Embryonic facial prominence (tissue), 1 donor: ENCODE results near the gene CACNA1D.
"Not testable (repeated sequence)": the region's sequence is repeated elsewhere in the genome, so short reads cannot be mapped to it uniquely, and the experiment has no call there.

Experiments
- DNase-seq: peaks from one replicate; pipeline ENCODE4 v3.0.0-alpha.2; 2016; ENCODE audit errors: extremely low spot score

The CACNA1D gene

DNA sequence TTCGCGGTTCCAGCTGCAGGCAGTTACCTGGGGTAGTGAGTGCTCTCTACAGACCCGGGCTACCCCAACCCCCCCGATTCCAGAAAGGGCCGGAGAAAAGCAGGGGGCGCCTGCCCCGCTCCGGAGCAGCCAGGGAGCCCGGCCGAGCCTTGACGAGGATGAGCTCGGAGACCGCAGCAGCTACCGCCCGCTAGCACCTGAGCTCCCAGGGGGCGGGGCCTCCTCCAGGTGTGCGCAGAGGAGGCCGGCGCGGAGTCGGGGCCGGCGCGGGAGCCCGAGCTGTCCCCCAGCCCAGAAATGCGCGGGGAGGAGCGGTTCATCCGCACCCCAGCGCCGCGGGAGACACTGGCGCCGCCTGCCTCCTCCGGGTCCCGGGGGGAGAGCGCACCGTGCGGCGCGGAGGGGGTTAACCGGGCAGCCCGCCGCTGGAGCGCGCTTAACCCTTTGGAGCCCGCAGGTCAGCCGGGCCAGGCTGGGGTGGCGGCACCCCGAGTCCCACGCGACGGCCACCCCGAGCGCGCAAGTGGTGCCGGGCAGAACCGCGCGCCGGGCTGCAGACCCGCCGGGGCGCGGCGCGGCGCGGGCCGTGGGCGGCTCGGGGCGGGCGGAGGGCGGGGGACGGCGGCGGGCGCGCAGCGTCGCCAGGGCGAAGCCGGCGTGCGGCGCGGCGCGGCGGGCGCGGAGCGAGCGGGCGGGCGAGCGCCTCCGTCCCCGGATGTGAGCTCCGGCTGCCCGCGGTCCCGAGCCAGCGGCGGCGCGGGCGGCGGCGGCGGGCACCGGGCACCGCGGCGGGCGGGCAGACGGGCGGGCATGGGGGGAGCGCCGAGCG is at the start of gene CACNA1D:
Gene CACNA1D (plus strand): TSS at position 649 of the 829 bp plus-strand sequence. CDS start 556 bp downstream, outside the sequence.
- DNase-seq = no peak

DNA sequence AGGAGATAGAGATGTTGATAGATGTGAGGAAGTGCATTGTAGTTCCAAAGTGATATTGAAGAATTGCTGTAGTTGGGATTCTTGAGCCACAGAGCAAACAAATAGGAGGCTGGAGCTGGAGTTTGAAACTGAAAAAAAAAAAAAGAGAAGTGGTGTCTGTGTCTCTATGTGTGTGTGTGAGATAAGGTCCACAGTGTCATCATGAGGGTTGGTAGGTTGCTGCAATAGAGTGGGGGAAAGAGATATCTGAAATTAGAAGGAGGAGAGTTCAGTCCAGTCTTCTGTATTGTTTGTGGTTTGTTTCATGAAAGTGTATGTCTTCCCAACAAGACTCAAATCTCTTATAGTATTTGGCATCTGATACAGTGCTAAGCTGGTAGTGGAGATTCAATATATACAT is 37.3 kb upstream of the CACNA1D start:
- DNase-seq = no peak

DNA sequence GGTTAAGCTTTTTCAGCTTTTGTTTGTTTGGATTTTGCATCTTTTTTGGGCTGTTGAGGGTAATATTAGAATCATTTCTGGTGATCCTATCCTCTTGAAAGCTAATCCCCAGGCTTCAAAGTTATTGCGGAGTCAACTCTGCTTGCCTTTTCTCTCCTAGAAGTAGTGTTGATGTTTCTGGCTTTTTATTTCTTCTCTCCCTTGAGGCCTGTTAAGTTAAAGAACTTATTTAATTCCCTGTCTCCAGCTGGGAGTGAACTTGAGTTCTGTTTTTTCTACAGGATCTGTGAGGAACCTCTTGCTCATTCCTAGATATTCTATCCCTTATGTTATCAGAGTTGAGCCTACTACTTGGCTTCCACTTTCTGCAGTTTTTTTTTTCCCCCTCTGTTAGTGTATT is 34.1 kb upstream of the CACNA1D start:
- DNase-seq = no peak

DNA sequence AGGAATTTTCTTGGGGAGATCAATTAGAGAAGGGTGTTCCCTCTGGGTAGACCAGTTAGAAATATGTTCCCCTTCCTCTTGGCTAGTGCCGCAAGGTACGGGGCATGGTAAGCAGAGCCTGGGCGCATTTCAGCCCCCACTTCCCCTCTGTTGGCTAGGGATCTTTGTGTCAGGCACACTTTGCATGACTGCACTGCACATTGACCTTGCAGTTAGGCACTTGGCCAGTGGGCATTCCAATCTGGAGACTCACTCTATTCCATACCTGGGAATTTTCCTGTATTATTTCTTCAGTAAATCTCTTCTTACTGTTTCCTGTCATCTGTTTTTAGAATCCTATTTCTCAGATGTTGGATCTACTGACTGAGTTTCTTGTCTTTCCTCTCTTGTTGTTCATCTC is 30.0 kb upstream of the CACNA1D start:
- no peak for DNase-seq

DNA sequence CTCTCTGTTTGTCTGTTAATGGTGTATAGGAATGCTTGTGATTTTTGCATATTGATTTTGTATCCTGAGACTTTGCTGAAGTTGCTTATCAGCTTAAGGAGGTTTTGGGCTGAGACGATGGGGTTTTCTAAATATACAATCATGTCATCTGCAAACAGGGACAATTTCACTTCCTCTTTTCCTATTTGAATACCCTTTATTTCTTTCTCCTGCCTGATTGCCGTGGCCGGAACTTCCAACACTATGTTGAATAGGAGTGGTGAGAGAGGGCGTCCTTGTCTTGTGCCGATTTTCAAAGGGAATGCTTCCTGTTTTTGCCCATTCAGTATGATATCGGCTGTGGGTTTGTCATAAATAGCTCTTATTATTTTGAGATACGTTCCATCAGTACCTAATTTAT is 24.7 kb upstream of the CACNA1D start:
- not testable (repeated sequence) for DNase-seq

DNA sequence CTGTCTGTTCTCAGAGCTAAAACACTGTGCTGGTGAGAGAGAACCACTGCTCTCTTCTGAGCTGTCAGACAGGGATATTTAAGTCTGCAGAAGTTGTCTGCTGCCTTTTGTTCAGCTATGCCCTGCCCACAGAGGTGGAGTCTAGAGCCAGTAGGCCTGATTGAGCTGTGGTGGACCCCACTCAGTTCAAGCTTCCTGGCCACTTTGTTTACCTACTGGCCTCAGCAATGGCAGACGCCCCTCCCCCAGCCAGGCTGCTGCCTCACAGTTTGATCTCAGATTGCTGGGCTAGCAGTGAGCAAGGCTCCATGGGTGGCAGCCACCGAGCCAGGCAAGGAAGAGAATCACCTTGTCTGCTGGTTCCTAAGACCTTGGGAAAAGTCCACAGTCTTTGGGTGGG is 21.0 kb upstream of the CACNA1D start:
- DNase-seq = no peak

DNA sequence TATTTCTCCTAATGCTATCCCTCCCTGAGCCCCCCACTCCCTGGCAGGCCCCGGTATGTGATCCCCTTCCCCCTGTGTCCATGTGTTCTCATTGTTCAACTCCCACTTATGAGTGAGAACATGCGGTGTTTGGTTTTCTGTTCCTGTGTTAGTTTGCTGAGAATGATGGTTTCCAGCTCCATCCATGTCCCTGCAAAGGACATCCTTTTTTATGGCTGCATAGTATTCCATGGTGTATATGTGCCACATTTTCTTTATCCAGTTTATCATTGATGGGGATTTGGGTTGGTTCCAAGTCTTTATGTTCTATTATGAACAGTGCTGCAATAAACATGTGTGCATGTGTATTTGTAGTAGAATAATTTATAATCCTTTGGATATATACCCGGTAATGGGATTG is 18.0 kb upstream of the CACNA1D start:
- not testable (repeated sequence) for DNase-seq

DNA sequence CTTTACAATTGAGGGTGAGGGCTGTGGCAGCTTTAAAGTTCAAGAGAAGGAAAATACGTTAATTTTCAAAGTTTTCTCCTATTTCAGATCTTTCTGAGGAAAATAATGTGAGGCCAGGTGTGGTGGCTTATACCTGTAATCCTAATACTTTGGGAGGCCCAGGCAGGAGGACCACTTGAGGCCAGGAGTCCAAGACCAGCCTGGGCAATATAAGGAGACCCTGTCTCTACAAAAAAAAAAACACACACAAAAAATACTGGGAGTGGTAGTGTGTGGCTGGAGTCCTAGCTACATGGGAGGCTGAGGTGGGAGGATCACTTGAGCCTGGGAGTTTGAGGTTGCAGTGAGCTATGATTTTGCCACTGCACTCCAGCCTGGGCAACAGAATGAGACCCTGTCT is 16.7 kb upstream of the CACNA1D start:
- DNase-seq = not testable (repeated sequence)

DNA sequence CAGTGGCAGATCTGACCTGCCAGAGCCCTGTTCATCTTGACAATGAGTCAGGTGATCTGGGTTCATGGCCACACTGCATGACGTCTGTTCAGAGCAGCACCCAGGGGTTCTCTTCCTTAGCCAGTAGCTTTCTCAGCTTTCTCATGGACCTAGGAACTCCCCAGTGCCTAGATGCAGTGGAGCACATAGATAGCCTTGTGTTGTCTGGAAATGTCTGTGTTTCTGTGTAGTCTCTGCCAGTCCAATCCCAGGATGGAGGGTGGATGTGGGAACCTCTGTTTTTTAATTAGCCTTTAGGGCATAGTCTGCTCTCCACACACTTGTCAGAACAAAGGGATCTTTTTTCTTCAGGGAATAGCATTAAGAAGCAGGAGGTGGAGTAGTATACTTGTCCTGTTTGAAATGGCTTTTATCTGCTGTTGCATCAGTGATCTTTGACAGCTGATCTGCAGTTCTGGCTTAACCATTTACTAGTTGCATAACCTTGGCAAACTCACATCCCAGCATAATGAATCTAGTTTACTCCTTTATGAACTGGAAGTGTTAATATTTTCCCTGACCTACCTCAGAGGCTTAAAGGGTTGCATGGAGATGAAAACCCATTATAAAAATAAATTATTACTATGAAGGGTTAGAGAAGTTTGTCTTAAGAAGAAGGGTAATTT is 16.1 kb upstream of the CACNA1D start:
- DNase-seq = no peak

DNA sequence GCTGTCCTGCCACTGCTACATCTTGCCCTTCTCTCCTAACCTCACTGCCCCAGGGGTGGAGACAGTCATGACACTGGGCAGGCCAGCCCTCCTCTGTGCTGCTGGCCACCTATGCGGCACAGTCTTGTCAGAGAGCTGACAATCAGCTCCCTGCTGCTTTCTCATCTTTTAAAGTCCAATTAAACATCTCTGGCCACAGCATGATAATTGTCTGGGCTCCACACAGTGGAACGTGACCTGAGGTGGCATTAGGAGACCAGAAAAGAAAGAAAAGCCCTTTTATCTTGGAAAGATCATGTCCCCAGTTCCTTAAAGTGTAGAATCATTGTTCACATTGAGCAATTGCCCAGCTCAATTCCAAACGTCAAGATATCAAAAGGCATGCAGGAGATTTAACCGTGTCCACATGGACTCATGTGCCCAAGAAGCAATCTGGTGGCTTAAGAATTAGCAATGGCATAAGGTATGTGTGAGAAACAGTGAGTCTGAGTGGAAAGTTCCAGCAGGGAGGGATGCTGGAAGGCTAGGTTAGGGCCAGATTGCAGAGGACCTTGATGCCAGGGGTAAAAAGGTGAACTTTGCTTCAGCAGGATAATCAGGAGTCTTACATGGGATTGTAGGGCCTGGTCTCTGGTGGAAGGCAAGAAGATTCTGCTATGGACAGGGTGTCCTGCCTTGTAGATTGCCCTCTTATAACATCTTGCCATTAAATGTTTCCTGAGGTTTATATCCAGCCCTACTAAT is 15.3 kb upstream of the CACNA1D start:
- no peak for DNase-seq

DNA sequence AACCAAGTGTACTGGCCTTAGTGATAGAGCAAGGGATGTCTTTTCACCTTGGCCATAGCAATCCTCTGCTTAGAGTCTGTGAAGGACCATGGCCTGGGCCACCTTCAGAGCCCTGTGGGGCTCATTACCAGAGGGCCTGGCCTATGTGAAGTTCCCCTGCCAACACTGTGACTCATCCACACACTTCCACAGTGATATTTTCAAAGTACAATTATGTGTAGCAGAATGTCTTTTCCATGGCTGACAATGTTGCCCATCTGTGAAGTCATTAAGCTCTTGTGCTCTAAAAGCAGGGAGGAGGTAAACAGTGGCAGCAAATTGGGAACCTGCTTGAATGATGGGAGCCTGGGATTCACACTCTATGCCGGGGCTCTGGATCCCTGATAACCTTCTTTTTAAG is 12.2 kb upstream of the CACNA1D start:
- no peak for DNase-seq

DNA sequence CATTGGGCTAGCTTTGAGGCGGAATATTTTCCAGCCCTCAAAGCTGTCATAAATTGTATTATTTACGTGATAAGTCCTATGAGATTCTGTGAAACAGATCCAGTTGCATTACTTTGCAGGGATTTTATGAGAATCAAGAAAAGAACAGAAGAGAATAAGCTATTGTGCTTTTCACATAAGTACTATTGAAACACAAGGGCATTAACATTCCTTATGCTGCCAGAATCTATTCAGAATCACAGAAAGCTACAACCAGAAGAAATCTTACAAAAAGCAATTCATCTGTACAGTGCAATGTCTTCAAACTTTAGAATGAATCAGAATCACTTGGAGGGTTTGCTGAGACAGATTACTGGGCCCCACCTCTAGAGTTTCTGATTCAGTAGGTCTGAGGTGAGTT is 10.6 kb upstream of the CACNA1D start:
- DNase-seq = no peak

DNA sequence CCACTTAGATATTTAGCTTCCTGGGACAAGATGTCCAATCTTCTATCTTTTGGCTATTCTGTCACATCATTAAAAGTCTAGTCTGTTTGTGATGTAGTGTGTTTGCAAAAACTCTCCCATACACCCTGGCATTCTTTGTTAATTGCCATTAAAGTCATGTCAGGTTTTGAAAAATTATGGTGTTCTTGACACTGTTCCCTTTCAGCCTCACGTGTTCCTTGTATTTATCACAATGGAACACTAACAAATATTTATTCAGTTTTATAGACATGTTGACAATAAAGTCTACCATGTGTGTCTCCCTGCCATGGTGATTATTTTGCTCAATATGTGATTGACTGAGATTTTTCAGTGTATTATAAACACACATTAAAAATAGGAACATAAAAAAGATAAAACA is 9.4 kb upstream of the CACNA1D start:
- no peak for DNase-seq

DNA sequence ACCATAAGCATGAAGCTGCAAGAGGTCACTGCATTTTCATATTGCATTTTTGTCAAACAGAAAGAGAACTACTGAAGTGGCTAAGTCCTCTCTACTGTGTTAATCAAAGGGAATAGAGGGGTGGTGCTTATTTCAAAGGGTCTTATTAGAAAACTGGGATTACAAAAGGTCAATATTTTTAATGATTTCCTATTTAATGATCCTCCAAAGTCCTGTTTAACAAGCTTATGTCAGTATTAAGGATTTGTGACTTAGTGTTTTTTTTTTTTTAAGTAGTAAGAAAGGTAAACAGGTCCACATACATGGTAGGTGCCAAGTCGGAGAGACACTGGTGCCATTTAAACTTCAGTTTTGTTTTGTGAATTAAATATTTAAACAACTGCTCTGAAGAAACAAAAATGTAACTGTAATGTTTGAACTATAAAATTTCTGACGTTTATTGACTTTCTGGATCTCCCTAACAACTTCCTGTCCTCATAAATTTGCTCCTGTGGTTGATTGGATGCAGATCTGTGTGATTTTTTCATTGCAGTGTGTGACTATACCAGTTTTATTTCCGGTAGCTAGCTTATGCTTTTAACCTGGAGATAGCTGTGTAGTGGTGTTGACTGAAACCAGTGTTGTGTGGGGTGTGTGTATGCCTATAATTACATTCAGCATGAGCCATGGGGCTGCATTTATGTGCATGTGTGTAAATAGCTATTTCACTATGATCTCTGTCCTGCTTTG is 8.6 kb upstream of the CACNA1D start:
- DNase-seq = no peak

DNA sequence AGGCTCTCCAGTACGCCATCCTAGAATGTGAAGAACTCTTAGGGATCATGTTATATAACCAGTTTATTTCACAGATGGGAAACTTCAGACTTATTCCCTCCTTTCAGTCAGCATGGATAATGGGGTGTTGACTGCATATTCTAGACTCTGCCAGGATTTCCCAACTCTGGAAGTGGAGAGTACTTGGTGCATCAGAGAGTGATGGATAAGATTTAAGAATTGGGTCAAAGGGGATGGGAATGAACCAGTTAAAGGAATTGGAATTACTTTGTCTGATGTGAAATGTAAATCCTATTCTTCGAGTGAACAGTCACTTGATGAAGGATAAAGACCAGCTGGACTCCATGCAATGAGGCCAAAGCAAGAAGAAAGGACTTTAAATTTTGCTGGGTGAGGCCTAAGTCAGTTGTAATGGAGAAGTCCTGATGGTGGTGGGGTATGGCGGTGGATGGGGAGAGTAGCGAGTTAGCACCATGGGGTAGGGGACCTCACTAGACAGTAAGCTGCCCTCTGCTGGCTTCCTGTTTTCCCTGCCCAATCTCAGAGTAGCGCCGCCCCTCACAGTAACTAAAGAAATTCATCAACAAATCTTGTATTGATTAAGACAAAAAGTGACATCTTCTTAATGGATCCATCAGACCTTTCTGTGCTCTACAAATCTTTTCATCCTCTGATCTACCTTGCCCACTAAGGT is 7.3 kb upstream of the CACNA1D start:
- DNase-seq = no peak

DNA sequence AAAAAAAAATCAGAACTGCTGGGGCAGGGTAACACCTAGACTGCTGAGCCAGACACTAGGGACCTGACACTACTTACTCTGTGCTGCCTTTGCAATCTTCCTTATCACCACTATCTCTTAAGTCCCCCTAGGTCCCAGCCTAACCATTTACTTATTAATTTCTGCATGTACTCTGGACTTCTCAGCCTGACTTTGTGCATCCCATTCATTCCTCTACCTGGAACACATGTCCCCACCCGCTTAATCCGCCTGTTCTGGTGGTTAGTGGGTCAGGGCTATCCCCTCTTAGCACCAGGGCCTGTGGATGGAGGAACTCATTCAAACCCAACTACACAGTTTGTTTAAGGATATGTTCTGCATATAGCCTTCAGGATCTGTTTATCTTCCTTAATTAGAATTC is 5.0 kb upstream of the CACNA1D start:
- DNase-seq = no peak

DNA sequence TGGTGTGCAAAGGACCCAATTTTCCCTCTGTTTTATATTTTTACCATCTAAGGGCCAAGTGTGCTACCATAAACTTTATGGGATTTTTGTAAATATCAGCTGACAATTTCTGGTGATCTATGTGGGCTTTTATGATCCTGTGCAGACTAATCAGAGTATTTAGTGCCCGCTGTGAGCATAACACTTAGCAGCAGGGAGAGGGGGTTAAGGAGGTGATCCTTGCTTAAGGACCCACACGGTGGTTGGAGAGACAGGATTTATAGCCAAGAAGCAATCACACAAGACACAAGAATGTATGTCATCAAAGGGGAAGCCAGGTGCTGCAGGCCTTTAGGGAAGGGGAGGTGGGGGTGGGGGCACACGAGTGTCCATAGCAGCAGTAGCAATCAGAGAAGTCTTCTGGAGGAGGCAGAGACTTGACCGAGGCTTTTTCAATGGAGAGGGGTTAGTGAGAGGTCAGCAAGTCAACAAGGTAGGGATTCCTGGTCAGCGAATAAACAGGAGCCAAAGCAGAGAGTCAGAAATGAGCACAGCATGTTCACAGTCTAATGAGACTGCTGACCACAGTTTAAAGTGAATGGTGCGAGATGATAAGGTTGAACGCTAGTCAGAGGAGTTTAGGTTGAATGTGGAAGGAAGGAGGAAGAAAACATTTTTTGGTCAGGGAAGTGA is 4.5 kb upstream of the CACNA1D start:
- DNase-seq = no peak

DNA sequence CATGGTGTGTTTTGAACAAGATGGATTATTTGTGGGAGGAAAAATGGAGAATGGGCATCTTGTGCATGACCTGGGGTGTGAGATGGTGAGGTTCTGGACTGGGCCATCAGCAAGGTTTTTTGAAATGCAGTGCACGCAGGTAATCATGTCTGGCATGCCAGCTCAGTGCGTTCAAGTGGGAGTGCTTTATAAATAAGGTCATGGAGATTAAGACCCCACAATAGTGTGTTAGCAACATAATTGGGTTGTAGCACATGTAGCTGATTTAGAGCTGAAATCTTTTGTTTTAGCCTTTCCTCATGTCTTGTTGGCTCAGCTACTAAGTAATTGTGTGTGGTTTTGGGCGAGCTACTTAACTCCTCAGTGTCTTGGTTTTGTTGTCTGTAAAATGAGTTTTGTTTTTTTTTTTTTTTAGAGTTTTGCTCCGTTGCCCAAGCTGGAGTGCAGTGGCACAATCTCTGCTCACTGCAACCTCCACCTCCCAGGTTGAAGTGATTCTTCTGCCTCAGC is 3.9 kb upstream of the CACNA1D start:
- DNase-seq = no peak

DNA sequence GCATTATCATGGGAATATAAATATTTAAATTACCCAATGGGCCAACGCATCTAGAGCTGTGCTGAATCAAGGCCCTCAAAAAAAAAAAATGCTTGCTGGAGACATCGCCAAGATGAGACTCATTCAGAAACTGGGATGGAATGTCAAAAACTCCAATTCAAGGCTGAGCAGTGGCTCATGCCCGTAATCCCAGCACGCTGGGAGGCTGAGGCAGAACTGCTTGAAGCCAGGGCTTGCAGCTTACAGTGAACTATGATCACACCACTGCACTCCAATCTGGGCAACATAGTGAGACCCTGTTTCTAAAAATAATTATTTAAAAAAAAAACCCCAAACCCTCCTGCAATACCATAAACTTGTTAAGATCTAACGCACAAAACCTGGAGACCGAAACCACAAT is 3.1 kb upstream of the CACNA1D start:
- DNase-seq = no peak

DNA sequence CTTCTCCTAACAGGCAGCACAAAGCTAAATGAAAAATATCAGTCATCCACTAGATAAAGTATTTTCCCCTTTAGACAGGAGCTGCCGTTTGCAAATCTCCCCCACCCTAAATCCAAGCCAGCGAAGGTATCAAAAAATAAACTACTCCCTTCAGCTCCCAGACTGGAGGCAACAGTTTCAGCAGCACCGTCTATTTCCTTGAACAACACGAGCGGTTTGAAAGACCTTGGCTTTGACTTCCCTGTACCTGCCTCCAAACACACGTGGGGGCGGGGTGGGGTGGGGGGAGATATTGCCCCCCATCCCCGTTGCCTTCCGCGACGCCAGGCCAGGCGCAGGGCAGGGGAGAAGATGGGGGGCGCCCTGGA is 832 bp upstream of the CACNA1D start:
- DNase-seq = no peak

DNA sequence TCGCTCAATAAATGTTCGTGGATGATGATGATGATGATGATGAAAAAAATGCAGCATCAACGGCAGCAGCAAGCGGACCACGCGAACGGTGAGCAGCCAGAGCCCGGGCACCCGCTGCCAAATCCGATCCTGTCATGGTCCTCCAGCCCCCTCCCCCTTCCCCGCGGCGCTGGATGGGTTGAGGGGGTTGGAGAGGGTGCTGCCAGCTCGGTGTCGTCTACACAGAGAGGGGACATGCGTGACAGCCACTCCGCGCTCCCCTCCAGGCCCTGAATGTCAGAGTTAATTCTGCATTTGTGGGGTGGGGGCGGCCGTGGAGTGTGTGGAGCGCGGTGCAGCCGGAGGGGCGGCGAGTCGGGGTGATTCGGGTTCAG is 722 bp downstream of the CACNA1D start:
- DNase-seq = no peak
